ENCODE results near the gene MRPS11.
"Not testable (repeated sequence)": the region's sequence is repeated elsewhere in the genome, so short reads cannot be mapped to it uniquely, and the experiment has no call there.

Gene MRPS11

GRCh38 chr15:88467073-88467934, at the start of gene MRPS11, which contains the start of gene MRPL46:
MRPS11 (plus strand) TSS chr15:88467708; CDS start chr15:88467718, 10 bp downstream.
MRPL46 (minus strand) TSS chr15:88467388; CDS start chr15:88467377, 11 bp downstream.
- DNase-seq: peak; percentile 61

DNA sequence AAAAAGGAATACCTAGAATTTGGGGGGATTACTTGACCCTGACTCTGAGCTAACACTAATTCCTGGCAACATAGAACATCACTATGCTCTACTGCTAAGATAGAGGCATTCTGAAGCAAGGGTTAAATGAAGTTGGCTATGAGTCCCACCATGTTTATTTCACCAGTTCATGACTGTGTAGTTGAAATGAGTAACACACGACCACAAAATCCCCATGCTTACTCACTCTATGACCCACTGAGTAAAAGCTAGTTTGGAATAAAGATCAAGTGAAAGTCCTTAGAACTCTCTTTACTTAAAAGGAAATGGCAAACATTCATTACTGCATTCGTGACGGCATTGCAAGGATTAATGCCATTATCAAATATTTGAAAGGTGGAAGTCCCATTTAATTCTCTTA, 47.7 kb upstream of the MRPS11 start:
- DNase-seq: no peak

GRCh38 chr15:88423331-88423730, 44.2 kb upstream of the MRPS11 start:
- DNase-seq: no peak

DNA sequence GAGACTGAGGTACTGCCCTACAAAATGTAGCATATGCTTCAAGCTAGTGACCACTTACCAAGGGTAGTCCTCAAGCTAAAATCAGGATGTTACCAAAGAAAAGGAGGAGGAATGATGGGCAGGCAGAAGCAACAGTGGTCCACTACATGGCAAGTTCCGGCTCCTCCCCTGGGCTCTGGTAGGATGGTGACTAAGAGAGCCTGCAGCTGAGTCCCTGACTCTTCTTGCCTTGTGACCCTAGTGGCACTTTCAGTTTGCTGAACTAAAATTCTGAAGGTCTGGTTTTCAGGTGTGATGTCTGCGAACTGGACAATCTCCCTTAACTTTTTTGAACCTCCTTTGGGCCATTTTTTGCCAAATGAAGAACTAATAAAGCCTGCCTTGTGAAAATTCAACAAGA, 41.2 kb upstream of the MRPS11 start:
- no peak for DNase-seq

DNA sequence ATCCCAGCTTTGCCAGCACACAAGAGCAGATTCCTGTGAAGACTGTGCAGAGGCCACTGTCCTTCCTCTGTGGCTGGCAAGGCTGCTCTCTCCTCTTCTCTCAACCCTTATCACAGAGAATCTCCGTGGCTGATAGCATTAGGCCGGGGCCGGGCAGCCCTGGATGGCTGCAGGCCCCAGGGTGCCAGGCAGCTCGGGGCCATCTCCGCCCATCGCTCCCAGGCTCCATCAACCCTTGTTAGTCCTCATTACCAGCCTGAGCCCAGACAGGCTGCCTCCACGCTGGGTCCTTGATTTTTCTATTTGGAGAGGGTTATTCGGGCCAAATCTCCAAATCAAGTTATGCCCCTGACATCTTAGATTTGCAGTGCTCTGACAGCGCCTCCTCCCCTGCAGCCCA, 39.5 kb upstream of the MRPS11 start:
- DNase-seq: no peak

DNA sequence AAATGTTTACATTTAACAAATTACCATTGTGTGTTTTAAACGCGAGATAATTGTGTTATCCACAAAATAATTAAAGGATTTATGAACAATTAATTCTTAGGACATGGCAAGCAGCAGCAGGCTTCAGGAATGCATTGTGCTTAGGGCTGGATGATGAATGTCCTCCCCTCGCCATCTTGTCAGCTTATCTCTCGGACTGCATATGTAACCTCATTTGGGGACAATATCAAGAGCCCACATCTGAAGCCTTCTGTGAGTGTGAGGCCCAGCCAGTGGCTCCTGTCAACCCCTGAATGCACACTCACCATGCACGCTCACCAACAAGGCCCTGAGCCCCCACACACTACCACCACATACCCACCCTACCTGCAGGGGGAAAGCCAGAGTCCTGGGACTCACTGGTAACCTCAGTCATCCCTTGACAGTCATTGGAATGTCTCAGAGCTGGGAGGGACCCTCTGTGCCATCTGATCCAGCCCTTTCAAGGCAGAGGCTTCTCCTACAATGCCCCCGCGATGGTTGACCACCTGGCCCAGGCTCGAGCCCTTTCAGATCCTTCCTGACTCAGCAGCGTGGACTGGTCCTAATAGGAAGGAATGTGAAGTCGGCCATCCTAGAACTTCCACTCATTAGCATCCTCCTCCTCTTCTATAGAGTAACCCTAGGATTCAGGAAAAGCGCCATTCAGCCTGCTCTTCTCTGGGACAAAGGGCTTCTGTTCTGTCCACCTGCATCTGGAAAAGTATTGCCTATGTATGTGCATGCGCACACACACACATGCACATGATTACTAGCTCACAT, 38.5 kb upstream of the MRPS11 start:
- no peak for DNase-seq

- no peak for DNase-seq
Measured at GRCh38 chr15:88430051-88430450, 37.5 kb upstream of the MRPS11 start.

- no peak for DNase-seq
Measured at GRCh38 chr15:88431441-88431840, 36.1 kb upstream of the MRPS11 start.

GRCh38 chr15:88433046-88433685, 34.3 kb upstream of the MRPS11 start:
- DNase-seq: no peak

DNA sequence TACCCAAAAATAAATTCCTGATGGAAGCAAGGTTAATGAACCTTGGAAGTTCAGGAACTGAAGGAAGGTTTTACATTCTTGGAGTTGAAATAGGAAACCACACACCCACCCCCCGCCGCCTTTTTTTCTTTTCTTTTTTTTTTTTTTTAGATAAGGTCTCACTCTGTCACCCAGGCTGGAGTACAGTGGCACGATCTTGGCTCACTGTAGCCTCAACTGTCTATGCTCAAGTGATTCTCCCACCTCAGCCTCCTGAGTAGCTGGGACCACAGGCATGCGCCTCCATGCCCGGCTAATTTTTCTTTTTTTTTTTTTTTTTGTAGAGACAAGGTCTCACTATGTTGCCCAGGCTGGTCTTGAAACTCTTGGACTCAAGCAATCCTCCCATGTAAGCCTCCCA, 33.4 kb upstream of the MRPS11 start:
- not testable (repeated sequence) for DNase-seq

DNA sequence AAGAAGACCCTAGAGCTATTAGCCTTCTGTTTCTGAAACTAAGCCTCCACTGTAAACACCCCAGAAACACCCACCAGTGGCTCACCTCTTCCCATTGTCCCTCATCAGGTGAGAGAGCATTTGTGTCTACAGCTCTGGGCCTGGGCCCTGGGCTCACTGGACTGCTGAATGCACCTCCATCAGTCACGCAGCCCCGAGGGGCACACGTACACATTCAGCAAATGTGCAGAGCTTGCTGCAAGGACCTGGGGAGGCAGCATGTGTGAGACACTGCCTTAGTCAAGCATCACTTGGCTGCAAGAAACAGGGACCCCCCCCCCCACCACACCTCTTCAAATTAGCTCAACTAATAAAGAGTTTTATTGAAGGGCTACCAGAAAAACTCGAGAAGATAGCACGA, 29.3 kb upstream of the MRPS11 start:
- DNase-seq: no peak

DNA sequence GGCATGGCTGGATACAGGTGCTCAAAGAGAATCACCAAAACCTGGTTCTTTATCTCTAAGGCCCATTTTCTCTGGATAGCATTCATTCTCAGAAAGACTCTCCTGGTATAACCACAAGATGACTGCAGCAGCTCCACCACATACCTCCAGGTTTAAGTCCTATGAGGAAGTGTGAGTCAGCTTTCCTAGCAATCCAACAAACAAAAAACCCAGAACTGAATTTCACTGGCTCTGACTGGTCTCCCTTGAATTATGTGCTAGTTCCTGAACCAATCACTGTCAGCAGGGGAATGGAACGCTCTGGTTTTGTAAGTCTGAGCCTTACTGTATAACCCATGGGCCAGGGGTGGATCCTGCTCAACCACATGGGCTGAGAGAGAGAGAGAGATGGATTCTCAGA, 27.5 kb upstream of the MRPS11 start:
- DNase-seq: no peak

- DNase-seq: no peak
Measured at GRCh38 chr15:88441076-88441730, 26.3 kb upstream of the MRPS11 start.

DNA sequence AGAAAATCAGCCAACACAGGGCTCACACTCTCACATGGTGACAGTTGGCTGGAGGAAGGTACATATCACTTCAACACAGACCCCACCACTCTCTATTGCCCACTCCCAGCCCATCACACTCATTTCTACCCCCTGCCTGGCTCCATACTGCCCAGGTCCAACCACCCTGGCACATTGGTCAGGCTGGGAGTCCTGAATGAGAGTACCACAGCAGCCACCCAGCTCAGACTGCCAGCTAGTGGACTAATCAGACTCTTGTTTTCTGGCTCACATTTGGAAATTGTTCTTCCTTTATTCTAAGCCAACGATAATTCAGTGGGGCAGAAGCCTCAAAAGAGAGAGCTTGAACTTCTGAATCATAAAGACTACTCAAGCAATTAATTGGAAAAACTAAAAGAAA, 20.3 kb upstream of the MRPS11 start:
- no peak for DNase-seq

DNA sequence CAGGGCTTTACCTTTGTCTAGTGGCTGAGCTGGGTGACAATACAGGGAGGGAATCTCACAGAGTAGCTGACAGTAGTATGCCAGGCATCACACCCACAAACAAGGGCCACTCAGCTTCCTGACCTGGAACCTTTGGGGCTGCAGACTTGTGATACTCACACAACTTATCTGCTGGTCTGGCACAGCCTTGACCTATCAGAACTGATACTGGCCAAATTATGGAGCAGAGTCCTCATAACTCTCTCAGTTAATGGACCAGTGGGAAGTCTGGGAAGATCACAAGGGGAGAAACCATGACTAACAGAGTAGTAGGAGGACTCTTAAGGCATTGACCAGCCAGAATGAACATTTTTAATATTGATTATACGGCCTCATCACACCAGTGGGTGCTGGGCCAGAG, 19.8 kb upstream of the MRPS11 start:
- DNase-seq: no peak

- DNase-seq: no peak
Measured at GRCh38 chr15:88448991-88449461, 18.5 kb upstream of the MRPS11 start.

DNA sequence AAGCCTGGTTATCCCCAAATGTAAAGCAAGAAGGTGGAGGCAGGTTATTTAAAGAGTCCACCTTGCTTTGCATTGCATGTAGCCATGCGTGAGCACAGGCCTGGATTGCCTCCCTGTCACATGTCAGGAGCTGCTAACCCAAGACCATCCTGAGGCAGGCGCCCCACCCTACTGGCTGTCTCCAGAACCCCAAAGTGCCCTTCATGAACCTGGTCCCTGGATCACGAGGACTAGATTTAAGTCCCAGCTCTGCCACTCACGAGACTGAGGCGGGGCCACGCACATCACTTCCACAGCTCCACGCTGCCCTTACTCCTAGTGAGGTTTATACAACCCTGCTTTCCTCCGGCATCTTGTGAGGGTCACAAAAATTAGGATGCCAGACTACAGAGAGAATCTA, 17.9 kb upstream of the MRPS11 start:
- DNase-seq: no peak

- DNase-seq: peak; percentile 11
Measured at GRCh38 chr15:88450125-88450798, 17.2 kb upstream of the MRPS11 start.

DNA sequence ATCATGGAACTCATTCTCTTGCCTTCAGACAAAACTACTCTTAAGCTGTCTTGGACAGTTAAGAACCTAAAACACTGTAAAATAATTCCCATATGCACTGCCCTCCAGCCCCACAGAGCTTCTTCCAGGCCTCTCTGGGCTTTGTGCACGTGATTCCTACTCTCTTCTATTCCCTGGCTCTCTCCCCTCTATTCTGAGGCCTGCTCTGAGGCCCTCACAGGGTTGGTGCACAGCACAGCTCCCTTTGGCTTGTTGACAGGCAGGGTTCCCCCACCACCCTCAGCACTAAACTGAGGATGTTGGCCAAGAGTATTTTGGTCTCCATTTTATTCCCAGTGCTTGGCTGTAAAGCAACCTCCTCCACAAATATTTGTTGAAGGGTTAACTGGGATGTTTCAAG, 13.9 kb upstream of the MRPS11 start:
- no peak for DNase-seq

GRCh38 chr15:88454236-88454635, 13.3 kb upstream of the MRPS11 start:
- DNase-seq: no peak

GRCh38 chr15:88454867-88455810, 12.4 kb upstream of the MRPS11 start:
- peak; percentile 17 for DNase-seq
